GM19328 (cell line): ENCODE measurements around the gene MBNL1.
"Not testable (repeated sequence)": the region's sequence is repeated elsewhere in the genome, so short reads cannot be mapped to it uniquely, and the experiment has no call there.

Experiments used
- ATAC-seq: cut with Tn5 transposase; IDR thresholded peaks from one replicate; pipeline ENCODE4 v1.9.1; 2021; ENCODE audit warnings: mild to moderate bottlenecking, moderate library complexity; ENCODE audit not compliant: unreplicated experiment

Gene MBNL1

GRCh38 chr3:152317184-152317583 lies 48.5 kb downstream of the MBNL1 start:
- no peak for ATAC-seq

GRCh38 chr3:152317956-152318355 lies 49.2 kb downstream of the MBNL1 start:
- no peak for ATAC-seq

DNA sequence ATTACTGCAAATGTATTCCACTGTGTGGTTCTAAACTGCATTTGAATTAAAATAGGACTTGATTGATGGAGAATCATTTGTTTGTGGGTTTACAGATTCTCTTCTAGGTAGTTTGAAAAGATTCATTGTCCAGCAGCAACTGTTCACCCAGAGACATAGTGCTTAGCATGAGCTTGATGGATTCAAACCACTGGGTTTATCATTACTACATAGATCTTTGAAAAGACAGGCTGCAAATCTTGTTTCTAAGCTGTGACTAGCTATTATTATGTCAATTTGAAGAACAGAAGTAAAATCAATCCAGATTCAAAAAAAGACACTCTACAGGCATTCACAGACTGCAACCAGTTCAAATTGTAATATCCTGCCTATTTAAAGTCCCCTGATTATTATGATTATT lies 49.8 kb downstream of the MBNL1 start:
- no peak for ATAC-seq

DNA sequence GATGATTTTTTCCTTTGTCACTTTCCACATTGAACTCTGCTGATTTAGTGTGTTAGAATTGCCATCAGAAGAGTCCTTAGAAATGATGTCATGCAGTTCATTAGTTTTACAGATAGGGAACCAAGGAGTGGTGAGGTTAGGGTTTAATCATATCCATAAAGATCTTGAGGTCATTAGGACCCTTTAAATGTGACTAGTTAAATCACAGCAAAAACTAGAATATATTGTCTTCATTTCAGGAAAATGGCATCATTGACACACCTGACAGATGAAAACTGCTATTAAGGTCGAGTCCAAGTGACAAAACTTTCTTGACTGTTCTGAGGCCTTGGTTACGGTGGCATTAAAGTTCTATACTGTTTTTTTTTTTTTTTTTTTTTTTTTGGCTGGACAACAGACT lies 50.5 kb downstream of the MBNL1 start:
- no peak for ATAC-seq

DNA sequence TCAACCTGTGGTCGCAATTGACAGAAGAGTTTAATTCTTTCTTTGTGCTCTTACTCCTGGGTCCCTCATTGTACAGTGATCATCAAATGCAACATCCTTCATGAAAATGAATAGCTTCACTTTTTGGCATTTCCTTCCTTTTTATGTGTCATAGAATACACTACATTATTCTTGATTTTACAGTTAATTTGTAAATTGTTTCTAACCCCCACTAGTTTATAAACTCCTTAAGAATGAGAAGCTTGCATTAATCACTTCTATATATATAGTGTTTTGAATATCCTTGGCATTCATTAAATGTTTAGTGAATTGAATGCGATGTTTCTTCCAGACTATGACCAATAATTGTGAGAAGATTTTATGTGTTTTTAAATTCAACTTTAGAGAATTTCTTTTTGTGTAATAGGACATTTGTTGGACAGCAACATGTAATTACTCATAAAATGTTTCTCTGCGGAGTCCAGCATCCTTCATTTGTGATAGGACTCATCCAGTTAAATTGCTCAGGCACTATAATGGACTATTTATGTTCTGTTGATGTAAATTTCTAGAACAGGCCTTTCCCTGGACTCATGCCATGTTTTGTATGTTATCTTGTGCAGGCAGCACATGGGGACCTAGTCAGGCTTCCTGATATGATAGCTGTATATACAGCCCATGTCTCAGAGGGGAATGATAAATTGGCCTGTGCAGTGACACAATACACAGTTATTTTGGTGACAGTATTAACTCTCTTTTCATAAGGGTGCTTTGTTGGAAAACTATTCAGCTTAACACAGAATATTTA lies 51.3 kb downstream of the MBNL1 start:
- ATAC-seq: no peak

- ATAC-seq: no peak
Observed at GRCh38 chr3:152321200-152321954, 52.6 kb downstream of the MBNL1 start.

GRCh38 chr3:152321955-152322377 lies 53.2 kb downstream of the MBNL1 start:
- no peak for ATAC-seq

DNA sequence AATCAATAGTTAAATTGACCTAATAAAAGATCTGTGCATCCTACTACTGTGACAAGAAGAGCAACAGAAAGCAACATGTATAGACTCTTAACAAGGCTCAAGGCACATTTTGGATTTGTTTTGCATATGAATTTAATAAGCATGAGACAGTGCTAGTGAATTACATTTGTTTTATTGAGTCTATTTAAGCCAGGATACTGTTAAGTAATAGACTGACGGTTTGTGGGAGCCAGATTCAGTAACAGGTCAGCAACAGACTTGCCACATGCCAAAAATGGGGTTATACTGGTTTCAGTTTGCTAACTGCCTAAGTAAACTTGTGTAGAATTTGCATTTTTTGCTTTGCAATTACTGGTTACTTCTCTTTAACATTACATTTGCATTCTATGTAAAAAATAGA lies 54.0 kb downstream of the MBNL1 start:
- ATAC-seq: peak; percentile 61

DNA sequence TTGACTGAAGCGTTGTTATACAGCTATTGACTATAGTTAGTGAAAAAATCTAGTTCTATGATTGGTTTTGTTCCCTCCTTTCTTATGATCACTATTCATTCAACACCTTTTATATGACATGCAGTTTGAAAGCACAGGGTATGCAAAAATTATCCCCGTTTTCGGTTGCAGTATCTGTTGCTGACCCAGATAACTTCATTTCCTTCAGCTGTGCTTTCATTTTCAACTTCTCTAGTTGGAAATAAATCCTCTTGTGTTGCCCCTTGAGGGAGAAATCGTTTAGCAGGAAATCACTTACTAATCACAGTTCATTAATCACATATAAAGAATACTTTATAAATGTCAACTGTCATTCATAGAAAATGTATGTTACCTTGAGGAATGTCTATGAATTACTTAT lies 55.1 kb downstream of the MBNL1 start:
- ATAC-seq: peak; percentile 59

DNA sequence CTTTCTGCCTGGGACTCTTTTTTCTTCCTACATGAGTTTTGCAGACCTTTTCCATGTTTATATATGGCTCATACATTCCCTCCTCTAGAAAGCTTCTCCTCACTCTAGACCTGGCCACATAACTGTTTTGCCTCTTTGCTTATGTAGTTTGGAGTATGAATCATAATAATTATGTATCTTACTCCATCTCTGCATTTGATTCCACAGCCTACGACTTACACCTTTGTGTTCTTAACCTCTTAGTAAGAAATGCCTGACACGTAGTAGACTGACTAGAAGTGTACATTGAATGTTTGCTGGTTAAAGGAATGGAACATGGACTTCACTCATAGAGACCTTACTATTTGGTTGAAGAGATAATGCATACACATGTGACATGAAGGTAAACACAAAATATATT lies 56.4 kb downstream of the MBNL1 start:
- no peak for ATAC-seq

DNA sequence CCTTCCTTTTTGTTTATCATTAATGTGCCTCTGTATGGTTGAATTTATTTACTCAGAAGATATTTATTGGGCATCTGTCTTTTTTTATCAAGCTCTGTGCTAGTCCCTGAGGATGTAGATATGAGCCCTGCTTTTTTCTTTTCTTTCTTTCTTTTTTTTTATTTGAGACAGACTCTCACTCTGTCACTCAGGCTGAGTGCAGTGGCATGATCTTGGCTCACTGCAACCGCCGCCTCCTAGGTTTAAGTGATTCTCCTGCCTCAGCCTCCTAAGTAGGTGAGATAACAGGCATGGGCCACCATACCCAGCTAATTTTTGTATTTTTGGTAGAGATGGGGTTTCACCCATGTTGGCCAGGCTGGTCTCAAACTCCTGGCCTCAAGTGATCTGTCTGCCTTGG lies 58.5 kb downstream of the MBNL1 start:
- ATAC-seq: no peak

DNA sequence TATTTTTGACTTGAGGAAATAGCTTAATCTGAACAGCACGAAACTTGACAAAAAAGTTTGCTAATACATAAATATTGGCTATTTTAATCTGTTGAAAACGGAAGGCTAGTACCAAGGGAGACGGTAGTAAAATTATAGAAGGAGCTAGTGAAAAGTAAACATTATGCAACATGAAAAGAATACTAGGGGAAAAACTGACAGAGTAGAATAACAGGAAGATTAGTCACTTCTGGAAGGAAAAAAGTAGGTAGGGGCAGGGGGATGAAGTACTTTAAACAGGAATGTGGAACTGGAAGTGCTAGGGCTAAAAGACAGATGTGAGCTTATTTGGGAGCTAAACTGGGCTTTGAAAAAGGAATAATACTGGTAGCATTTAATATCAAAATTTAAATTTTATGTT lies 60.1 kb downstream of the MBNL1 start:
- ATAC-seq: no peak

DNA sequence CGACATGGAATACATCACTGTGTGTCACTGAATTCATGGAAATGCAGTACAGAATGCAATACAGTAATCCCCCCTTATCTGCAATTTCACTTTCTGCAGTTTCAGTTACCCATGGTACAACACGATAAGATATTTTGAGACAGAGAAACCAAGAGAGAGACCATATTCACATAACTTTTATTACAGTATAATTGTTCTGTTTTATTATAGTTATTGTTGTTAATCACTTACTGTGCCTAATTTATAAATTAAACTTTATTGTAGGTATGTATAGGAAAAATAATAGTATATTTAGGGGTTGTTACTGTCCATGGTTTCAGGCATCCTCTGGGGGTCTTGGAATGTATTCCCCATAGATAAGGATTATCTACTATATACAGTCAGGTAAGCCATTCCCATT lies 61.8 kb downstream of the MBNL1 start:
- no peak for ATAC-seq

GRCh38 chr3:152331018-152331541 lies 62.4 kb downstream of the MBNL1 start:
- ATAC-seq: no peak

- no peak for ATAC-seq
Observed at GRCh38 chr3:152331998-152332397, 63.3 kb downstream of the MBNL1 start.

DNA sequence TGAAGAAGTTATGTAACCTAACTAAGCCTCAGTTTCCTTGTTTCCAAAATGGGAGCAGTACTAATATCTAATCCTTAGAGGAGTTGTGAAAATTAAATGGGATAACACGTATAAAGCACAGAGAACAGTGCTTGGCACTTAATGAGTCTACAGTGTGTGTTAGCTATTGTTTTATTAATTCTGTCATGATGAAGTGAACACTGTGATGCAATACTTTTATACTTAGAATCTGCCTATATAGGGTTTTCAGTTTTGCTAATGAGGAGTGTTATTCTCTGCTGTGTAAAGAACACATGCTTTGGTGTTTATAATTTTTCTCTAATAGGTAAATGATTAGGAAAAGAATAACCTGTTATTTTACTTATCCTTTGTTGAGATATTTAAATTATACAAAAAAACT lies 65.2 kb downstream of the MBNL1 start:
- ATAC-seq: no peak

DNA sequence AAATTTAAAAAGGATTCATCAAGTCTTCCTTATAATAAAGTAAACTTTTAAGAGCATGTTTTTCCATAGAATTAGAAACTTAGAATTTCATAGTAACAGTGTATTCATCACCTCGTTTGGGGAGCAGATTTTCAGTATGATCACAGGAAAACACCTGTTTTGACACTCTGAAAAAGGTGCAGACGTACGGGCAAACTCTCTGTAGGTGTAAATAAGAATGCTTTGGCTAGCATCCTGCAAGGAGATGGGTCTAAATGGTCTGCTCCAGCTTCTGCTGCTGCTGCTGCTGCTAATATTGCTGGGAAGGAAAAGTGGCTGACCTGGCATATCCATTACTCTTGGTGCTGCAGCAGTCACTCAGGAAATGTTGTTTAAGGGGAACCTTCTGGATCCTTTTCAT lies 66.0 kb downstream of the MBNL1 start:
- no peak for ATAC-seq

DNA sequence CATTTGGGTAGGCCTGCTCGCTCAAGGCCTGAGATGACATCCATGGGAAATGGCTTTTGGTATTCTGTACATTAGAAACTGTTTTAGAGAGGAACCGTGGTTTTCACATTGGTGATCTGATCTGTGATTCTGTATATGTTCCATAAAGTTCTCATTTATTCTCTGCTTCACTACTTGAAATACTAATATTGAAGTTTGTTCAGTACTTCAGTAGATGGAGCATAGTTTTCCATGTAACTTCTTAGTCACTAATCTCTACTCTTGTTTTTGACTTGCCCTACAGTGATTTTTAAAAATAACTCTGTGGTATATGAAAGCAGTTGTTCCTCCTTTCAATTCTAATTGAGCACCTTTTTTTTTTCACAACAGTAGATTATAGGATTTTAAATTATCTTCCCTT lies 66.5 kb downstream of the MBNL1 start:
- no peak for ATAC-seq

DNA sequence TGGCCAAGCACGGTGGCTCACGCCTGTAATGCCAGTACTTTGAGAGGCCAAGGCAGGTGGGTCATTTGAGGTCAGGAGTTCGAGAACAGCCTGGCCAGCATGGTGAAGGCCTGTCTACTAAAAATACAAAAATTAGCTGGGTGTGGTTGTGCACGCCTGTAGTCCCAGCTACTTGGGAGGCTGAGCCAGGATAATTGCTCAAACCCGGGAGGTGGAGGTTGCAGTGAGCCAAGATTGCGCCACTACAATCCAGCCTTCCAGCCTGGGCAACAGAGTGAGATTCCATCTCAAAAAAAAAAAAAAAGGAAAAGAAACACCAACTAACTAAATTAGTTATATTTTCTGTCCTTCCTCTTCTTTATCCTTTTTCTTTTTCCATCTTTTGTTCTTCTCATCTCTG lies 68.6 kb downstream of the MBNL1 start:
- not testable (repeated sequence) for ATAC-seq

DNA sequence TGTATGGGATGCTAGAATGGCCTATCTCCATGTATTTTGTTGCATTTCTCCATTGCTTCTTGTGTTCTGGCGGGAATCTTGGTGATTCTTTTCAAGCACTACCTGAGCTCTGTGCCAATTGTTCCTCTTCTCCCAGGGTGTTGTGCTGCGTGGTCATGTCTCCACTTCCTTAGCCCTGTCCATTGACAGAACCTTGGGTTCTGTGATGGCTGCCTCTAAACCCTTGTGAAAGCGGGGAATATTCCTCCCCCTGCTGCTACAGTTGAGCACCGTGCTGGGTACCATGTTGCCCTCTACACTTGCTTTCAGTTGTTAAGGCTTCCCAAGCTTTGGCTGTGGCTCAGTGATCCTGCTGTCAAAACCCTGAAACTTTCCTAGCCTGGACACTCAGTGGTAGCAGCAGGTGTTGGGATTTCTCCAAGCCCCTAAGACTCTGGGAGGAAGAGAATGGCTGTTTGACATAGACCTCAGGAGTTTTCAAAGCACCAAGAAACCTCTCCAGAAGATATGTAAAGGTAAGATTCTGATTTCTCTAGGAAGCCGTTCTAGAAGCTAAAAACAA lies 69.5 kb downstream of the MBNL1 start:
- ATAC-seq: no peak

- ATAC-seq: no peak
Observed at GRCh38 chr3:152339881-152340505, 71.3 kb downstream of the MBNL1 start.
